NB4 (cell line): ENCODE measurements around the gene USP6NL.

Source experiments
- DNase-seq: peaks from one replicate; pipeline ENCODE4 v3.0.0; 2010; ENCODE audit warnings: low read depth
- H3K4me3 ChIP-seq: one replicate; pipeline ENCODE4 v1.5.1; 2011; ENCODE audit warnings: mild to moderate bottlenecking, low read depth, low read length, moderate library complexity
- CTCF ChIP-seq: IDR thresholded peaks from one replicate; pipeline ENCODE4 v1.5.1; 2012; ENCODE audit warnings: low read depth, low read length
- MAX ChIP-seq: IDR thresholded peaks from 2 replicates; pipeline ENCODE4 v1.6.1; 2011; ENCODE audit warnings: low read depth, low read length
- MYC ChIP-seq: IDR thresholded peaks from 2 replicates; pipeline ENCODE4 v1.6.1; 2011; ENCODE audit warnings: low read depth, low read length
- POLR2A ChIP-seq: IDR thresholded peaks from 2 replicates; pipeline ENCODE4 v1.6.1; 2011; ENCODE audit warnings: mild to moderate bottlenecking; ENCODE audit not compliant: insufficient read length; ENCODE audit errors: extremely low read depth

Gene USP6NL

GRCh38 chr10:11491087-11491486 lies 120.4 kb downstream of the USP6NL start:
- DNase-seq, result no peak
- no peak overlapping the region for H3K4me3 ChIP-seq
- TF ChIP-seq POLR2A (no peak), CTCF (no peak), MYC (no peak), MAX (no peak)

- TF ChIP-seq POLR2A (no peak), MYC (no peak), MAX (no peak), CTCF (no peak)
- DNase-seq, result no peak
Measured at GRCh38 chr10:11489591-11489990, 121.9 kb downstream of the USP6NL start.

GRCh38 chr10:11488126-11488525 lies 123.3 kb downstream of the USP6NL start:
- no peak for DNase-seq
- TF ChIP-seq CTCF (no peak), MYC (no peak), POLR2A (no peak), MAX (no peak)
- no peak overlapping the region for H3K4me3 ChIP-seq

More at GRCh38 chr10:11489591-11489990, 121.9 kb downstream of the USP6NL start:
- H3K4me3 ChIP-seq, result no peak overlapping the region

GRCh38 chr10:11483201-11484148 lies 128.0 kb downstream of the USP6NL start:
- H3K4me3 ChIP-seq, result no peak overlapping the region
- peak; percentile 2 for DNase-seq
- TF ChIP-seq CTCF (no peak), MAX (no peak), MYC (no peak), POLR2A (no peak)

GRCh38 chr10:11482306-11482705 lies 129.1 kb downstream of the USP6NL start:
- TF ChIP-seq MAX (no peak), CTCF (no peak), POLR2A (no peak)
- H3K4me3 ChIP-seq, result no peak overlapping the region

More at GRCh38 chr10:11482306-11482705, 129.1 kb downstream of the USP6NL start:
- DNase-seq, result no peak
